Fibroblast of pulmonary artery (primary cell): ENCODE measurements around the gene PDCD4.

Experiments
- DNase-seq: peaks from one replicate; pipeline ENCODE4 v3.0.0-alpha.2; 2010; ENCODE audit warnings: low read depth
- H3K4me3 ChIP-seq: replicated peaks from 2 replicates; pipeline ENCODE4 v1.5.1; 2011; ENCODE audit warnings: low read depth, mild to moderate bottlenecking, control low read depth, low read length, moderate library complexity
- TF ChIP-seq, protein P1 (sequence below): IDR thresholded peaks from 2 replicates; pipeline ENCODE4 v1.5.1; 2011; ENCODE audit warnings: mild to moderate bottlenecking, control low read depth, low read length, inconsistent platforms; ENCODE audit errors: missing control alignments

PDCD4 gene

DNA sequence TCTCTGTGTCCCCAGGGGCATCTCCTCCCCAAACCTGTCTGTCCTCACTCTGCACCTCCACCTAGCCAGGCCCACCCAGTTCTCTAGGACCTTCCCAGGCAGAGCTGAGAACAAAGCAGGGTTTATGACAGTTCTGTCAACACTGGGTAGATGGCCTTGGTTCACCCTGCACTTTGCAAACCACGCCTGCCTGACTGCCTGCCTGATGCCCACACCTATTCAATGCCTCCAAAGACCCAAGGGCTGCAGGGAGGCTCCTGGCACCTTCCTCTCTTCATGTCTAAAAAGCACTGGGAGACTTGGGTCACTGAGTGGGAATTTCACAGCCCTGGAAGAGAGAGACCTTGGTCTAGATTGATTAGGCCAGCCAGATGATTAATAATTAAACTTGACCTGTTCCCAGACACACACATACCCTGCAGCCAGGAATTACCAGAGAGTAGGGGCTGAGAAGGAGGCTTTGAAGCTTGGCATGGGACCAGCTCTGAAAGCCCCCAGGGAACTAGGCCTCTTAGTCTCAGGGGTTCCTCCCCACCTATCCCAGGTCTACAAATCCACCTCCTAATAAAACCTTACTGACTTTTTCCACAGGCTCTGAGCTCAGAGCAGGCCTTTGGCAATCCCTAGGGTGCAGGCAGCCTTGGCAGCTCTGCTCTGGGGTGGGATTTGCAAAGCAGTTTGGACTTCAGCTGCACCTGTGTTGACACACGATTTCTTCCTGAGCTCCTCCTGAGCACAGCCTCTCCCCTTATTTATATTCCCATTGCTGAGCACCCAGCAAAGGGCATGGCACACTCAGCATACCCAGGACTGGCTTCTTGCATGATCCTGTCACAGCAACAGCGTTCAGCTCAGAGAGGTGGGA is 25.7 kb upstream of the PDCD4 start:
- H3K4me3 ChIP-seq, result no peak overlapping the region
- DNase-seq, result no peak
- TF ChIP-seq, protein P1, sequence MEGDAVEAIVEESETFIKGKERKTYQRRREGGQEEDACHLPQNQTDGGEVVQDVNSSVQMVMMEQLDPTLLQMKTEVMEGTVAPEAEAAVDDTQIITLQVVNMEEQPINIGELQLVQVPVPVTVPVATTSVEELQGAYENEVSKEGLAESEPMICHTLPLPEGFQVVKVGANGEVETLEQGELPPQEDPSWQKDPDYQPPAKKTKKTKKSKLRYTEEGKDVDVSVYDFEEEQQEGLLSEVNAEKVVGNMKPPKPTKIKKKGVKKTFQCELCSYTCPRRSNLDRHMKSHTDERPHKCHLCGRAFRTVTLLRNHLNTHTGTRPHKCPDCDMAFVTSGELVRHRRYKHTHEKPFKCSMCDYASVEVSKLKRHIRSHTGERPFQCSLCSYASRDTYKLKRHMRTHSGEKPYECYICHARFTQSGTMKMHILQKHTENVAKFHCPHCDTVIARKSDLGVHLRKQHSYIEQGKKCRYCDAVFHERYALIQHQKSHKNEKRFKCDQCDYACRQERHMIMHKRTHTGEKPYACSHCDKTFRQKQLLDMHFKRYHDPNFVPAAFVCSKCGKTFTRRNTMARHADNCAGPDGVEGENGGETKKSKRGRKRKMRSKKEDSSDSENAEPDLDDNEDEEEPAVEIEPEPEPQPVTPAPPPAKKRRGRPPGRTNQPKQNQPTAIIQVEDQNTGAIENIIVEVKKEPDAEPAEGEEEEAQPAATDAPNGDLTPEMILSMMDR, result no peak

DNA sequence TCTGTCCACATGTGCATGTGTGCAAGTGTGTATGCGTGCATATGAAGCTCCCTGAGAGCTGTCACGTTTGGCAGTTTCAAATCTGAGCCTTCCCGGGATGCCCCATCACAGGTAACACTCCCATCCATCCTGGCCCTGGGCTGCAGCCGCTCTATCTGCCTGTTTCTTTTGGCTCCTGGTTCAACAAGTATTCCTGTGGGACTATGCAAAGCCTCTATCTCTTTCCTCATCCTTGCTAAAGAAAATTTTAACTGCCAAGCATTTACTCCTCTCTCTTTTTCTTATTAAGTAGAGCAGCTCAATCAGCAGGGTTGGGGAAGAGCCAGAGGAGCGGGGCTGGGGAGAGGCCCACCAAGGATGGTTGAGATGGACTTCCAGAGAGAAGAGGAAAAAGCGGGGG is 24.4 kb upstream of the PDCD4 start:
- TF ChIP-seq, protein P1, result no peak
- H3K4me3 ChIP-seq, result no peak overlapping the region
- DNase-seq, result no peak

DNA sequence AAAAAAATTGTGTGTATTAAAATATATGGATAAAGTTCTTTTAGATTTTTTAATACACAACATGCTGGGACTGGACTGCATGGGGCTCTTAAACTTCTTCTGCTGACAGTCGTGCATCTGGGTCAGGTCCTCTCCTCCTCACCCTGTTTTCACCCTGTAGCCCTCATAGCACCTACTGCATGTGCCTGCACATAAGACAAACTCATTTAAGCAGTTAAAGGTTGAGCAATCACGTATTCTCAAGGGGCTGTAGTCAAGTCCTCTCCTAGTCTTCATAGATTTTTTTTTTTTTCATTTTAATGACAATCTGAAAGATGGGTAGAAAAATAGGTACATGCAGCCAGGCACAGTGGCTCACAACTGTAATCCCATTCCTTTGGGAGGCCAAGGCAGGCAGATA is 23.6 kb upstream of the PDCD4 start:
- no peak overlapping the region for H3K4me3 ChIP-seq
- TF ChIP-seq, protein P1, result no peak
- DNase-seq, result no peak

- H3K4me3 ChIP-seq, result no peak overlapping the region
- TF ChIP-seq, protein P1, result no peak
- no peak for DNase-seq
These were observed 21.6 kb upstream of the PDCD4 start for GRCh38 chr10:110850099-110850498.

DNA sequence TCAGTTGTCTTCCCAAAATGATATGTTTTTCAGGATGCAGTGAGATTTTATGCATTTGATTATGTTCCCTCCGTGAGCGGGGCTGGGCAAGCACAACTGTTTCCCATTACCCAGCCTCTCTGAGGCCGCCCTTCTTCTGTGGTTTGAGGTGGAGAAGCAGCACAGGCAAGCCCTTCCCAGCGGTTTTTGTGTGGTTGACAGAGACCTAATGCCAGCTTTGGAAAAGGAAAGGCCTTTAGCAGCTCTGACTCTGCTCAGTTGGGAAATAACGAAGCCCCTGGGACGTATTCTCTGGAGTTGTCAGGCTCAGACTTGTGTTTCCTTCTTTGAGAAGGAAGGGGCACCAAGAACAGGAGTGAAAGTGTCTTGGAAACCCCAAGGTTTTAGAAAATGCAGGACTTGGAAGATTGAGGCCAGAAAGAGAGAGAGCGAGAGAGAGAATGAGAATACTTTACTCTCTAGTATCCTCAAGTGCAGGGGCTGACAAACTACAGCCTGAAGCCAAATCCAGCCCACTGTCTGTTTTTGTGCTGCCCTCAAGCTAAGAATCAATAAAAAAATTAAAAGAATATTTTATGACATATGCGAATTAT is 20.6 kb upstream of the PDCD4 start:
- TF ChIP-seq, protein P1, result no peak
- no peak overlapping the region for H3K4me3 ChIP-seq
- DNase-seq, result no peak

DNA sequence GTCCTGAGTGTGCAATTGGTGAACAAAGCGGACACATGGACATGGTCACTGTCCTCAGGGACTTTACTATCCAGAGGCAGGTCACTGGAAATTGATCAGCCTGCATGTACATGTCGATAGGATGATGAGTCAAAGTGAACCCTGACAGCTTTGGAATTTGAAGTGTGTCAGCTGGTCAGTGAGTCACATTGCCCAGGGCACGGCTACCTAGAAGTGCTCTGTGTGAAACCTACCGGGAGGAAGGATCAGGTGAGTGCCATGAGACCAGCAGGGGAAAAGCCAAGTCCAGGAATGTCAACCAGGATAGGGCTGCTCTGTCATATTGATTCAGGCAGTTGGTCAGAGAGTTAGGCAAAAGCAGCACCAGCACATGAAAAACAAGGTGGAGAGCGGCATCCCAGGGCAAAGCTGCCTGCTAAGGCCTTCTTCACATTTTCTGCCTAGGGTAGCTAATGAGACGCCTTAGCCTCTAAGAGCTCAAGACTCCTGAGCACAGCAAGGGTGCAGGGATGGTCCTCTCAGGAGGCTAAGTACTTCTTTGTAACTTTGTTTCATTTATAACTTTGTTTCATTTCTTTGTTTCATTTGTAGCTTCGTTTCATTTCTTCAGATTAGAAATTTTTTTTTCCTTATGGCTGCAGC is 19.4 kb upstream of the PDCD4 start:
- TF ChIP-seq, protein P1, result no peak
- no peak for DNase-seq
- H3K4me3 ChIP-seq, result no peak overlapping the region
